Smooth muscle cell (in vitro differentiated cells): ENCODE results near the gene MTHFR. TPM values are rescaled to one million over a fixed set of nuclear protein-coding genes. Genes with fewer than 3 reads are reported as not detected.
A peak's percentile ranks its signal among the peaks of the same experiment; 100 is the strongest.

Experiments used
- DNase-seq: peaks from one replicate; lab custom pipeline; 2025; ENCODE audit not compliant: unreplicated experiment; lab: John Stamatoyannopoulos, UW
- H2AFZ ChIP-seq: fragments of 200-600 bp; sonication (generic); 2 replicates; pipeline ENCODE4 v1.6.0; 2016; ENCODE audit warnings: antibody characterized with exemption, low read depth, mild to moderate bottlenecking
- H3F3A ChIP-seq: fragments of 200-600 bp; sonication (generic); 2 replicates; pipeline ENCODE4 v1.6.0; 2017; ENCODE audit warnings: antibody characterized with exemption, low read depth
- H3K27ac ChIP-seq: fragments of 200-600 bp; sonication (generic); 2 replicates; pipeline ENCODE4 v1.5.1; 2016; ENCODE audit warnings: low read depth, mild to moderate bottlenecking
- H3K27me3 ChIP-seq: fragments of 200-600 bp; sonication (generic); 2 replicates; pipeline ENCODE4 v1.6.1; 2016; ENCODE audit warnings: low read depth, mild to moderate bottlenecking
- H3K36me3 ChIP-seq: fragments of 200-600 bp; sonication (generic); 2 replicates; pipeline ENCODE4 v1.5.1; 2016; ENCODE audit warnings: low read depth
- H3K4me1 ChIP-seq: fragments of 200-600 bp; sonication (generic); 2 replicates; pipeline ENCODE4 v1.5.1; 2016; ENCODE audit warnings: low read depth
- H3K4me2 ChIP-seq: fragments of 200-600 bp; sonication (generic); 2 replicates; pipeline ENCODE4 v1.6.0; 2016; ENCODE audit warnings: mild to moderate bottlenecking
- H3K4me3 ChIP-seq: fragments of 200-600 bp; sonication (generic); 2 replicates; pipeline ENCODE4 v1.5.1; 2016; ENCODE audit warnings: mild to moderate bottlenecking
- H3K79me2 ChIP-seq: fragments of 200-600 bp; sonication (generic); 2 replicates; pipeline ENCODE4 v1.6.0; 2016; ENCODE audit warnings: low read depth, mild to moderate bottlenecking
- H3K9ac ChIP-seq: fragments of 200-600 bp; sonication (generic); 2 replicates; pipeline ENCODE4 v1.6.0; 2016; ENCODE audit warnings: low read depth
- H3K9me3 ChIP-seq: fragments of 200-600 bp; sonication (generic); replicated peaks from 2 replicates; pipeline ENCODE4 v1.5.1; 2016; ENCODE audit warnings: low read depth
- H4K20me1 ChIP-seq: fragments of 200-600 bp; sonication (generic); 2 replicates; pipeline ENCODE4 v1.6.0; 2016; ENCODE audit warnings: low read depth
- CTCF ChIP-seq: fragments of 200-600 bp; sonication (generic); IDR thresholded peaks from 2 replicates; pipeline ENCODE4 v1.5.1; 2017; ENCODE audit warnings: borderline replicate concordance, mild to moderate bottlenecking, antibody characterized with exemption; ENCODE audit not compliant: insufficient read depth, poor library complexity, severe bottlenecking
- WGBS: methylation state at CpG from one replicate; pipeline ENCODE4 v1.1.7; 2016; ENCODE audit warnings: low lambda C conversion rate; 5-methylcytosine and 5-hydroxymethylcytosine counted together
- polyA plus RNA-seq: library from polyadenylated mRNA; unstranded; fragments of >200 nt; fragmentation: Nextera tagmentation; extraction: Ambion mirVana; gene quantifications from 2 replicates; pipeline ENCODE4 v1.2.1, GENCODE V29; 2016
- total RNA-seq: library from RNA; depleted of rRNA; stranded (reverse); fragments of >200 nt; gene quantifications from 2 replicates; pipeline ENCODE4 v1.2.3, GENCODE V29; 2014

Gene MTHFR
- total RNA-seq, result 12.1 and 15.2 TPM in 2 replicates
- polyA plus RNA-seq, result 6.1 and 8.3 TPM in 2 replicates

- DNase-seq, result peak; percentile 98
- peaks cover 45% of the 10 kb centered on the region for H3K79me2 ChIP-seq
These were observed at the start of gene MTHFR, which contains the start of gene CLCN6 for GRCh38 chr1:11805422-11806306. Gene MTHFR (minus strand): TSS chr1:11805964. CDS start chr1:11803116, 2,848 bp downstream. Gene CLCN6 (plus strand): TSS chr1:11806191. CDS start chr1:11806263, 72 bp downstream.

GRCh38 chr1:11855430-11855829 is 49.7 kb upstream of the MTHFR start:
- H3K36me3 ChIP-seq, result no peaks in the 10 kb centered on the region
- no peak for DNase-seq
- no peaks in the 10 kb centered on the region for H3F3A ChIP-seq
- no peaks in the 10 kb centered on the region for H4K20me1 ChIP-seq
- no peak for TF ChIP-seq CTCF
- no peak overlapping the region for H3K4me3 ChIP-seq
- no peaks in the 10 kb centered on the region for H3K9me3 ChIP-seq
- H3K9ac ChIP-seq, result no peak overlapping the region
- no peaks in the 10 kb centered on the region for H3K4me1 ChIP-seq
- no peak overlapping the region for H3K4me2 ChIP-seq
- H3K79me2 ChIP-seq, result no peaks in the 10 kb centered on the region
- H3K27ac ChIP-seq, result no peak overlapping the region
- WGBS, result 87% methylated on average over 8 of the region's 8 CpGs
- H3K27me3 ChIP-seq, result peaks cover 29% of the 10 kb centered on the region
- no peak overlapping the region for H2AFZ ChIP-seq

More at GRCh38 chr1:11805422-11806306, at the start of gene MTHFR, which contains the start of gene CLCN6:
- peak within 1 kb of the TSS; percentile 92 for H3K9ac ChIP-seq
- peak within 1 kb of the TSS; percentile 95 for H3K27ac ChIP-seq
- peak within 1 kb of the TSS; percentile 95 for H3K4me2 ChIP-seq
- no peak for TF ChIP-seq CTCF
- no peaks in the 10 kb centered on the region for H3K9me3 ChIP-seq
- H4K20me1 ChIP-seq, result peaks cover 25% of the 10 kb centered on the region
- H3F3A ChIP-seq, result peaks cover 15% of the 10 kb centered on the region
- H2AFZ ChIP-seq, result peak within 1 kb of the TSS; percentile 39
- H3K36me3 ChIP-seq, result no peaks in the 10 kb centered on the region
- WGBS, result 2% methylated on average over 66 of the region's 72 CpGs
- no peaks in the 10 kb centered on the region for H3K27me3 ChIP-seq
- H3K4me3 ChIP-seq, result peak within 1 kb of the TSS; percentile 70
- peaks cover 45% of the 10 kb centered on the region for H3K4me1 ChIP-seq

GRCh38 chr1:11854519-11854918 is 48.8 kb upstream of the MTHFR start:
- Histone ChIP-seq H3K27me3 (peaks cover 29% of the 10 kb centered on the region), H4K20me1 (no peaks in the 10 kb centered on the region), H3K79me2 (no peaks in the 10 kb centered on the region), H3K36me3 (no peaks in the 10 kb centered on the region), H3K4me3 (no peak overlapping the region), H2AFZ (no peak overlapping the region), H3K9me3 (no peaks in the 10 kb centered on the region), H3K9ac (no peak overlapping the region), H3K4me1 (no peaks in the 10 kb centered on the region), H3K4me2 (no peak overlapping the region), H3F3A (no peaks in the 10 kb centered on the region), H3K27ac (no peak overlapping the region)
- no peak for TF ChIP-seq CTCF
- WGBS, result 77% methylated on average over 8 of the region's 8 CpGs
- DNase-seq, result no peak

GRCh38 chr1:11851180-11851579 is 45.4 kb upstream of the MTHFR start:
- no peaks in the 10 kb centered on the region for H4K20me1 ChIP-seq
- H3K27me3 ChIP-seq, result no peaks in the 10 kb centered on the region
- H3F3A ChIP-seq, result no peaks in the 10 kb centered on the region
- H2AFZ ChIP-seq, result no peak overlapping the region
- no peak for DNase-seq
- H3K27ac ChIP-seq, result no peak overlapping the region
- no peaks in the 10 kb centered on the region for H3K79me2 ChIP-seq
- H3K4me1 ChIP-seq, result no peaks in the 10 kb centered on the region
- 88% methylated on average over 7 of the region's 7 CpGs for WGBS
- no peak for TF ChIP-seq CTCF
- no peak overlapping the region for H3K4me2 ChIP-seq
- no peak overlapping the region for H3K9ac ChIP-seq
- no peak overlapping the region for H3K4me3 ChIP-seq
- H3K36me3 ChIP-seq, result no peaks in the 10 kb centered on the region
- no peaks in the 10 kb centered on the region for H3K9me3 ChIP-seq
